H1 (cell line): Measurements from ENCODE around the gene CABLES2. TPM values are rescaled to one million over a fixed set of nuclear protein-coding genes. Genes with fewer than 3 reads are reported as not detected.

Experiments
- CTCF ChIA-PET: fragments of 300-600 bp; sonication (Branson Sonifier 250); formaldehyde crosslinking; loops from one replicate; lab custom pipeline; 2021; ENCODE audit not compliant: partially characterized antibody; lab: Charles Lee
- POLR2A ChIA-PET: fragments of 300-600 bp; sonication (Branson Sonifier 250); formaldehyde crosslinking; loops from one replicate; lab custom pipeline; 2021; ENCODE audit warnings: inconsistent platforms; ENCODE audit not compliant: partially characterized antibody; lab: Charles Lee
- DNase-seq, 2 experiments: peaks; one replicate each; pipeline versions ENCODE4 v3.0.0 to v3.0.0-alpha.2; 2010 to 2022; ENCODE audit warnings: low spot score in 2 of 2, low read depth in 1 of 2, mixed read lengths in 1 of 2
- FAIRE-seq: peaks from 2 replicates; lab custom pipeline; 2011; peaks lifted over from hg19 to GRCh38; lab: Jason Lieb, UNC
- H2AFZ ChIP-seq: 2 replicates; pipeline ENCODE4 v1.8.1; 2012; ENCODE audit warnings: low read length, inconsistent platforms
- H2AK5ac ChIP-seq: 2 replicates; pipeline ENCODE4 v1.6.1; 2013; ENCODE audit warnings: low read depth, low read length
- H2BK120ac ChIP-seq: replicated peaks from 2 replicates; pipeline ENCODE3; 2013; ENCODE audit warnings: low read depth, low read length, inconsistent platforms
- H2BK12ac ChIP-seq: 2 replicates; pipeline ENCODE4 v1.6.1; 2013; ENCODE audit warnings: low read depth, low read length
- H2BK15ac ChIP-seq: 2 replicates; pipeline ENCODE4 v1.6.1; 2013; ENCODE audit warnings: low read length
- H2BK20ac ChIP-seq: 2 replicates; pipeline ENCODE4 v1.6.1; 2013; ENCODE audit warnings: low read length
- H2BK5ac ChIP-seq: 2 replicates; pipeline ENCODE4 v1.6.1; 2013; ENCODE audit warnings: low read depth, low read length
- H3K14ac ChIP-seq: 2 replicates; pipeline ENCODE4 v1.6.1; 2013; ENCODE audit warnings: inconsistent platforms; ENCODE audit not compliant: insufficient read length
- H3K18ac ChIP-seq: 2 replicates; pipeline ENCODE4 v1.6.1; 2013; ENCODE audit warnings: low read length; ENCODE audit errors: extremely low read depth
- H3K23ac ChIP-seq: 2 replicates; pipeline ENCODE4 v1.6.1; 2013; ENCODE audit warnings: inconsistent platforms; ENCODE audit not compliant: insufficient read length
- H3K23me2 ChIP-seq: 2 replicates; pipeline ENCODE4 v1.6.1; 2013; ENCODE audit warnings: low read depth, low read length
- H3K27ac ChIP-seq: 2 replicates; pipeline ENCODE4 v1.6.1; 2011; ENCODE audit warnings: low read depth, low read length, inconsistent platforms
- H3K27me3 ChIP-seq, 4 experiments: replicated peaks in 1 of 4; 1 replicate in 1 of 4; 2 replicates in 3 of 4; pipeline versions ENCODE4 v1.6.1 to v1.8.1; 2011 to 2013; ENCODE audit warnings: low read length in 3 of 4, mild to moderate bottlenecking in 3 of 4, inconsistent platforms in 2 of 4, mixed read lengths in 2 of 4, moderate library complexity in 1 of 4; ENCODE audit not compliant: control insufficient read depth in 3 of 4, insufficient read depth in 3 of 4; ENCODE audit errors: extremely low read depth in 1 of 4
- H3K36me3 ChIP-seq, 4 experiments: 2 replicates each; pipeline versions ENCODE4 v1.6.1 to v1.8.1; 2011 to 2013; ENCODE audit warnings: mild to moderate bottlenecking in 4 of 4, low read length in 3 of 4, moderate library complexity in 2 of 4, control low read depth in 1 of 4, inconsistent platforms in 1 of 4; ENCODE audit not compliant: insufficient read depth in 4 of 4, control insufficient read depth in 2 of 4
- H3K4ac ChIP-seq: replicated peaks from 2 replicates; pipeline ENCODE3; 2013; ENCODE audit warnings: low read length, low read depth, mixed read lengths, inconsistent platforms; ENCODE audit not compliant: insufficient read length
- H3K4me1 ChIP-seq, 4 experiments: replicated peaks in 1 of 4; 1 replicate in 1 of 4; 2 replicates in 3 of 4; pipeline versions ENCODE4 v1.6.1 to v1.8.1; 2011 to 2013; ENCODE audit warnings: low read length in 3 of 4, inconsistent platforms in 2 of 4, mixed read lengths in 1 of 4; ENCODE audit not compliant: insufficient read depth in 4 of 4, control insufficient read depth in 3 of 4
- H3K4me2 ChIP-seq, 2 experiments: 2 replicates each; pipeline versions ENCODE4 v1.6.1 to v1.8.1; 2011 to 2013; ENCODE audit warnings: low read depth in 2 of 2, low read length in 2 of 2, control low read depth in 1 of 2, inconsistent platforms in 1 of 2, mild to moderate bottlenecking in 1 of 2; ENCODE audit not compliant: insufficient read depth in 1 of 2
- H3K4me3 ChIP-seq, 4 experiments: fragments of 200-600, 300-600 bp in 1 of 4; sonication (generic), shearing (Covaris generic), sonication (Bioruptor Twin) in 1 of 4; 2 replicates each; pipeline versions ENCODE4 v1.5.1 to v1.8.1; 2011 to 2016; ENCODE audit warnings: low read length in 4 of 4, low read depth in 3 of 4, control low read depth in 2 of 4, inconsistent platforms in 2 of 4, mild to moderate bottlenecking in 2 of 4, mixed read lengths in 1 of 4, moderate library complexity in 1 of 4; ENCODE audit not compliant: insufficient read depth in 2 of 4; ENCODE audit errors: extremely low read depth in 1 of 4
- H3K56ac ChIP-seq: replicated peaks from 2 replicates; pipeline ENCODE3; 2013; ENCODE audit warnings: low read depth, mild to moderate bottlenecking, mixed read lengths, low read length, inconsistent platforms; ENCODE audit not compliant: insufficient read length
- H3K79me1 ChIP-seq: 2 replicates; pipeline ENCODE4 v1.6.1; 2013; ENCODE audit warnings: low read depth, low read length, control low read depth
- H3K79me2 ChIP-seq, 2 experiments: 2 replicates each; pipeline versions ENCODE4 v1.6.1 to v1.8.1; 2012 to 2013; ENCODE audit warnings: low read length in 2 of 2, mild to moderate bottlenecking in 2 of 2, inconsistent platforms in 1 of 2; ENCODE audit not compliant: insufficient read depth in 2 of 2, control insufficient read depth in 1 of 2
- H3K9ac ChIP-seq, 4 experiments: replicated peaks in 1 of 4; 1 replicate in 1 of 4; 2 replicates in 3 of 4; pipeline versions ENCODE4 v1.6.1 to v1.8.1; 2011 to 2013; ENCODE audit warnings: low read depth in 3 of 4, low read length in 3 of 4, control low read depth in 2 of 4, mild to moderate bottlenecking in 2 of 4, moderate library complexity in 2 of 4, inconsistent platforms in 1 of 4; ENCODE audit errors: extremely low read depth in 1 of 4
- H3K9me3 ChIP-seq, 2 experiments: 2 replicates each; pipeline versions ENCODE4 v1.6.1 to v1.8.1; 2012 to 2013; ENCODE audit warnings: mild to moderate bottlenecking in 2 of 2, moderate library complexity in 2 of 2, control low read depth in 1 of 2, inconsistent platforms in 1 of 2, low read depth in 1 of 2, low read length in 1 of 2, mixed read lengths in 1 of 2; ENCODE audit not compliant: insufficient read depth in 2 of 2
- H4K20me1 ChIP-seq, 2 experiments: replicated peaks in 1 of 2; 2 replicates each; pipeline versions ENCODE3 to v1.8.1; 2011 to 2013; ENCODE audit warnings: inconsistent platforms in 2 of 2, low read length in 2 of 2, mild to moderate bottlenecking in 1 of 2; ENCODE audit not compliant: insufficient read depth in 2 of 2, control insufficient read depth in 1 of 2
- H4K5ac ChIP-seq: 2 replicates; pipeline ENCODE4 v1.6.1; 2013; ENCODE audit warnings: low read length, low read depth, mixed read lengths, inconsistent platforms; ENCODE audit not compliant: insufficient read length
- H4K8ac ChIP-seq: 2 replicates; pipeline ENCODE4 v1.8.0; 2013; ENCODE audit warnings: mild to moderate bottlenecking, moderate library complexity, low read length, inconsistent platforms; ENCODE audit not compliant: insufficient read depth; ENCODE audit errors: extremely low read depth
- H4K91ac ChIP-seq: replicated peaks from 2 replicates; pipeline ENCODE3; 2013; ENCODE audit warnings: low read length, mixed read lengths, inconsistent platforms; ENCODE audit not compliant: insufficient read length
- BCL11A ChIP-seq, 2 experiments: IDR thresholded peaks; one replicate each; pipeline ENCODE4 v1.6.1; 2011; ENCODE audit warnings: low read depth in 2 of 2, low read length in 2 of 2, mild to moderate bottlenecking in 2 of 2
- BRCA1 ChIP-seq: IDR thresholded peaks from 2 replicates; pipeline ENCODE4 v1.6.1; 2012; ENCODE audit warnings: low read depth, low read length, improper control_type of control experiment
- EGR1 ChIP-seq: IDR thresholded peaks from 2 replicates; pipeline ENCODE4 v1.6.1; 2011; ENCODE audit warnings: low read depth, low read length, borderline replicate concordance
- EP300 ChIP-seq, 2 experiments: IDR thresholded peaks; 1 replicate in 1 of 2; 2 replicates in 1 of 2; pipeline ENCODE4 v1.6.1; 2011 to 2012; ENCODE audit warnings: low read depth in 2 of 2, low read length in 2 of 2, mild to moderate bottlenecking in 2 of 2, borderline replicate concordance in 1 of 2, inconsistent platforms in 1 of 2, moderate library complexity in 1 of 2
- GABPA ChIP-seq: IDR thresholded peaks from 2 replicates; pipeline ENCODE4 v1.6.1; 2011; ENCODE audit warnings: mild to moderate bottlenecking, low read length, moderate library complexity, borderline replicate concordance; ENCODE audit not compliant: insufficient read depth
- GTF2F1 ChIP-seq: IDR thresholded peaks from 2 replicates; pipeline ENCODE4 v1.6.1; 2012; ENCODE audit warnings: low read depth, low read length, improper control_type of control experiment, borderline replicate concordance
- RNF2 ChIP-seq: fragments of 200-900, 300-1000 bp; sonication (generic); IDR thresholded peaks from 2 replicates; pipeline ENCODE4 v1.7.1; 2016; ENCODE audit warnings: borderline replicate concordance, low read depth, mild to moderate bottlenecking, antibody characterized with exemption, low read length; ENCODE audit not compliant: poor library complexity, severe bottlenecking; ENCODE audit errors: missing control alignments
- SUZ12 ChIP-seq: fragments of 200-600 bp; sonication (generic); IDR thresholded peaks from 2 replicates; pipeline ENCODE4 v1.6.1; 2012; ENCODE audit warnings: mild to moderate bottlenecking, inconsistent platforms, low read length, moderate library complexity, mixed read lengths
- WGBS, 2 experiments: shearing (Covaris generic) in 1 of 2; methylation state at CpG; one replicate each; pipeline versions ENCODE4 v1.1.6 to v1.1.7; 2013 to 2015; ENCODE audit warnings: low lambda C conversion rate in 2 of 2, mixed read lengths in 2 of 2, inconsistent platforms in 1 of 2, low coverage in 1 of 2, missing lambda C conversion rate in 1 of 2; ENCODE audit not compliant: insufficient replicate concordance in 2 of 2, insufficient coverage in 1 of 2, insufficient read length in 1 of 2; ENCODE audit errors: extremely low coverage in 1 of 2, missing lambda C conversion rate in 1 of 2; 5-methylcytosine and 5-hydroxymethylcytosine counted together
- polyA plus RNA-seq, 7 experiments: library from polyadenylated mRNA; depleted of rRNA in 3 of 7; stranded (reverse) in 5 of 7; unstranded in 2 of 7; fragments of >200 nt in 5 of 7; fragments of 200-250 nt in 2 of 7; gene quantifications; 1 replicate in 5 of 7; 2 replicates in 1 of 7; 4 replicates in 1 of 7; pipeline versions ENCODE4 v1.2.1 to v1.2.3, GENCODE V29; 2011 to 2013; ENCODE audit warnings: missing spikeins in 2 of 7, mixed read lengths in 2 of 7
- total RNA-seq: library from RNA; stranded (reverse); fragmentation: NEBNext Ultra II Directional; extraction: Animal tissue kit (Norgen Biotek cat#: 25700); gene quantifications from 2 replicates; pipeline ENCODE4 v1.2.1, GENCODE V29; 2021

Gene CABLES2
- total and polyA plus RNA-seq, 2 of the 8 experiments (the other 6 are each of a cell fraction or from before 2014, with no cell fraction given) = 8.0 to 8.8 TPM

DNA sequence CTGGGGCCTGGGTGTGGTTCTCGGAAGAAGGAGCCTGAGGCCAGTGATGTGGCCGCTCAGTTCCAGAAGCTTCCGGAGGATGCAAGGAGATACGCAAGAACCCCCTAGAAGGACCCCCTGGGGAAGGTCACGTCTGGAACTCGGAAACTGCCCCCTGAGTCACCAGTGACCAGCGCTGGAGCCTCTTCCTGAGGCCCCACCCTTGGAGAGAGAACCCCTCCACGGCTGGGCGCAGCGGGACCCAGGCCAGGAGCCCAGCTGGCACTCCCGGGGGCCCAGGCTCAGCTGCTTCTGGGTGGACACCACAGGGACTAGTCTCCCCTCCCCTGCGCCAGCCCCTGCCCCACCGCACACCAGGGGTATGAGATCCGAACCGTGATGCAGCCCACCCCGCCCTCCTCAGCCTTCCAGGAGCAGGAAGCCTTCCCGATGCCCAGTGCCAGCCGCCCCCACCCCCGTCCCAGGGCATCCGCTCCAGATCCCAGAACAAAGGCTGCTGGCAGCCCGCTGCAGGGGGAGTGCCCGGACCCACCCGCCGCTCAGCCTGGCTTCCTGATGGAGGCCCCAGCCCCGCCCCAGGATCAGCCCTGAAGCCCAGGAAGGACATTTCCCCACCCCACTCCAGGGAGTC, 47.5 kb downstream of the CABLES2 start:
- H2BK5ac ChIP-seq = peak overlapping the region; percentile 76
- H2AK5ac ChIP-seq = peak overlapping the region; percentile 45; the same call in 1 of the 2 replicates
- H3K27ac ChIP-seq = peak overlapping the region; percentile 48; the same call in 1 of the 2 replicates
- H3K4me3 ChIP-seq = no peak overlapping the region
- H3K18ac ChIP-seq = no peak overlapping the region; the same call in 1 of the 2 replicates
- H3K23ac ChIP-seq = no peak overlapping the region
- no peak for DNase-seq
- ChIA-PET POLR2A (interaction anchor here (0.9 to 10.4 kb wide), 14 partner anchors 5 to 57 kb away, joined by 3 to 114 read pairs (median 3); partner anchors contain the start of genes ADRM1, CABLES2, LAMA5 and RPS21), CTCF (interaction anchor here (0.9 to 3.5 kb wide), 5 partner anchors 9 to 58 kb away, joined by 3 to 15 read pairs (median 5); no protein-coding TSS in a partner anchor)
- peak overlapping the region; percentile 10; the same call in 1 of the 2 replicates for H2BK20ac ChIP-seq
- H2BK12ac ChIP-seq = peak overlapping the region; percentile 81; the same call in 1 of the 2 replicates
- H3K14ac ChIP-seq = no peak overlapping the region
- no peak overlapping the region for H2BK15ac ChIP-seq
- no peaks in the 10 kb centered on the region for H3K27me3 ChIP-seq
- no peak overlapping the region for H2AFZ ChIP-seq
- no peak overlapping the region for H3K56ac ChIP-seq
- WGBS, 2 experiments = 97% methylated on average over 9 of the region's 25 CpGs; no CpG with 5 or more reads in 1 of the 2 experiments
- peak overlapping the region; percentile 74 for H3K4ac ChIP-seq
- peak overlapping the region; percentile 33 for H2BK120ac ChIP-seq
- H4K20me1 ChIP-seq = peaks cover 5 to 23% of the 10 kb centered on the region in 2 experiments
- H3K23me2 ChIP-seq = peaks cover 2% of the 10 kb centered on the region; the same call in 1 of the 2 replicates
- FAIRE-seq = no peak
- no peaks in the 10 kb centered on the region for H3K9me3 ChIP-seq
- H4K5ac ChIP-seq = peak overlapping the region; percentile 52
- H4K91ac ChIP-seq = peak overlapping the region; percentile 97
- H3K4me1 ChIP-seq = peaks cover 10 to 76% (median 65%) of the 10 kb centered on the region in 4 experiments
- H3K9ac ChIP-seq = no peak overlapping the region
- peaks cover 27% of the 10 kb centered on the region for H3K79me1 ChIP-seq
- TF ChIP-seq EP300 (IDR thresholded peaks at IDR 0.05; ENCODE audit: borderline replicate concordance in 1 of 2, low read depth in 2 of 2, low read length in 2 of 2) = no peak
- TF ChIP-seq GABPA = no peak
- no peak for TF ChIP-seq SUZ12
- no peak for TF ChIP-seq RNF2
- TF ChIP-seq EGR1 = no peak
- TF ChIP-seq BCL11A (IDR thresholded peaks at IDR 0.05; ENCODE audit: low read depth in 2 of 2, low read length in 2 of 2) = no peak
- TF ChIP-seq GTF2F1 = no peak
- no peak for TF ChIP-seq BRCA1
- peaks cover 11 to 82% of the 10 kb centered on the region in 2 experiments; a peak in 3 of 4 replicates for H3K79me2 ChIP-seq
- peak overlapping the region; percentile 71; the same call in 1 of the 2 replicates for H4K8ac ChIP-seq
- H3K4me2 ChIP-seq = no peak overlapping the region
- H3K36me3 ChIP-seq = peaks cover 0 to 19% (median 2%) of the 10 kb centered on the region in 4 experiments; a peak in 3 of 8 replicates
